Stimulated activated naive B cell treated with anti-CD40 and anti-IgM and Interleukin-4, amounts not matched to agents 10 μg/mL and 1 μg/mL and 100 μg/mL, for 72 hours (primary cell): ENCODE data around the gene BBLN.
A peak's percentile ranks its signal among the peaks of the same experiment; 100 is the strongest.
"Not testable (repeated sequence)": the region's sequence is repeated elsewhere in the genome, so short reads cannot be mapped to it uniquely, and the experiment has no call there.

Source experiments
- ATAC-seq, 2 donors: fragments of 150-1000 bp; cut with Tn5 transposase; replicated peaks; 2 replicates each; pipeline ENCODE4 v1.10.0; 2021; ENCODE audit warnings: moderate library complexity in 1 of 2
- DNase-seq: peaks from one replicate; pipeline ENCODE4 v3.0.0; 2021
- H3K27ac Mint-ChIP-seq: one replicate; pipeline ENCODE4 v1.8.0; 2022; ENCODE audit warnings: mild to moderate bottlenecking, mixed read lengths
- H3K27me3 Mint-ChIP-seq, 2 donors: one replicate each; pipeline ENCODE4 v1.8.0; 2022; ENCODE audit warnings: mixed read lengths in 2 of 2
- H3K36me3 Mint-ChIP-seq, 2 donors: one replicate each; pipeline ENCODE4 v1.8.0; 2022; ENCODE audit warnings: mixed read lengths in 2 of 2, mild to moderate bottlenecking in 1 of 2
- H3K4me1 Mint-ChIP-seq, 2 donors: one replicate each; pipeline ENCODE4 v1.8.0; 2022; ENCODE audit warnings: mixed read lengths in 2 of 2, mild to moderate bottlenecking in 1 of 2
- H3K4me3 Mint-ChIP-seq, 2 donors: one replicate each; pipeline ENCODE4 v1.8.0; 2022; ENCODE audit warnings: mild to moderate bottlenecking in 2 of 2, mixed read lengths in 2 of 2, moderate library complexity in 1 of 2
- H3K9me3 Mint-ChIP-seq, 2 donors: one replicate each; pipeline ENCODE4 v1.8.0; 2022; ENCODE audit warnings: mixed read lengths in 2 of 2, mild to moderate bottlenecking in 1 of 2

Gene BBLN, protein sequence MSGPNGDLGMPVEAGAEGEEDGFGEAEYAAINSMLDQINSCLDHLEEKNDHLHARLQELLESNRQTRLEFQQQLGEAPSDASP

DNA sequence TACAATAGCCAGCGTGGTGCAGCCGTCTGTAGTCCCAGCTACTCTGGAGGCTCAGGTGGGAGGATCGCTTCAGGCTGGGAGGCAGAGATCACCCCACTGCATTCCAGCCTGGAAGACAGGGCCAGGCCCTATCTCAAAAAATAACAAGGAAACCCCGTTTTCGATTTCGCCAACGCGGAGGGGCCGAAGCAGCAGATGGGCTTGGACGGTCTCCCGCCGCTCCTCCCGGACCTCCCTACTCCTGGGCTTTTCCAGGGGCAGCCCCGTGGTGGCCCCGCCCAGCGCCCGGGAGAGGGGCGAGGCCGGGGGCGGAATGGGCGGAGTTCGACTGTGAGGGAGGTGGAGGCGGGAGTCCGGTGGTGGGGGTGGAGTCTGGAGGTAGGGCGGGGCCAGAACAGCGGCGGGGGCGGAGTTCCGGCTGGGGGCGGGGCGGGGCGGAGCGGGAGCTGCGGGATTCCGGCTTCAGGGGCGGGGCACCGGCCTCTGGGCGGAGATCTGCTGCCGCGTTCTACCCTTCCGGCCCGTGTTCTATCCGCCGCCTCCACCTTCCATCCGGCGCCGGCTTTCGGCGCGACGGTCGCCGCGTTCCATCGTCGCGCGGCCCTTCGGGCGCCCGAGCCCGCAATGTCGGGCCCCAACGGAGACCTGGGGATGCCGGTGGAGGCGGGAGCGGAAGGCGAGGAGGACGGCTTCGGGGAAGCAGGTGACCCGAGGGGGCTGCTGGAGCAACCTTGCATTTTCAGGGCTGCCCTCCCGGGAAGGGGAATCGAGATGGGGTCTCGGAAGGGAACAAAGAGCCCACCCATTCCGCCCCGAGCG is at the start of gene BBLN:
TSS of gene BBLN (plus strand) at position 482 of the 819 bp plus-strand sequence. CDS start at position 625, 143 bp downstream.
- DNase-seq (peak; percentile 87), ATAC-seq (peak; percentile 88 to 90)
- Mint-ChIP-seq H3K27me3 (no peaks in the 10 kb centered on the region), H3K36me3 (peaks cover 16 to 18% of the 10 kb centered on the region in 2 donors), H3K9me3 (no peaks in the 10 kb centered on the region), H3K4me3 (peak within 1 kb of the TSS; percentile 86 to 92), H3K4me1 (peaks cover 9 to 28% of the 10 kb centered on the region in 2 donors), H3K27ac (peak within 1 kb of the TSS; percentile 92)

DNA sequence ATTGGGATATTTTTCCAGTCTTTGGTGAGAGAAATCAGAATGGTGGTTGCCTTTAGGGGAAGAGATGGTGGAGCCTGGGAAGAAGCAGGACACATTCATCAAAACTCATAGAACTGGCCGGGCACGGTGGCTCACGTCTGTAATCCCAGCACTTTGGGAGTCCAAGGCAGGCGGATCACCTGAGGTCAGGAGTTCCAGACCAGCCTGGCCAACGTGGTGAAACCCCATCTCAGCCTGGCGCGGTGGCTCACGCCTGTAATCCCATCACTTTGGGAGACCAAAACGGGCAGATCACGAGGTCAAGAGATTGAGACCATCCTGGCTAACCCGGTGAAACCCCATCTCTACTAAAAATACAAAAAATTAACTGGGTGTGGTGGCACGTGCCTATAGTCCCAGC is 48.3 kb upstream of the BBLN start:
- H3K9me3 Mint-ChIP-seq, H3K27me3 Mint-ChIP-seq, ATAC-seq, DNase-seq, H3K4me3 Mint-ChIP-seq: not testable (repeated sequence)
- peak overlapping the region; percentile 65 for H3K27ac Mint-ChIP-seq
- H3K4me1 Mint-ChIP-seq: peaks cover 32 to 40% of the 10 kb centered on the region in 2 donors
- H3K36me3 Mint-ChIP-seq: peaks cover 41 to 65% of the 10 kb centered on the region in 2 donors

DNA sequence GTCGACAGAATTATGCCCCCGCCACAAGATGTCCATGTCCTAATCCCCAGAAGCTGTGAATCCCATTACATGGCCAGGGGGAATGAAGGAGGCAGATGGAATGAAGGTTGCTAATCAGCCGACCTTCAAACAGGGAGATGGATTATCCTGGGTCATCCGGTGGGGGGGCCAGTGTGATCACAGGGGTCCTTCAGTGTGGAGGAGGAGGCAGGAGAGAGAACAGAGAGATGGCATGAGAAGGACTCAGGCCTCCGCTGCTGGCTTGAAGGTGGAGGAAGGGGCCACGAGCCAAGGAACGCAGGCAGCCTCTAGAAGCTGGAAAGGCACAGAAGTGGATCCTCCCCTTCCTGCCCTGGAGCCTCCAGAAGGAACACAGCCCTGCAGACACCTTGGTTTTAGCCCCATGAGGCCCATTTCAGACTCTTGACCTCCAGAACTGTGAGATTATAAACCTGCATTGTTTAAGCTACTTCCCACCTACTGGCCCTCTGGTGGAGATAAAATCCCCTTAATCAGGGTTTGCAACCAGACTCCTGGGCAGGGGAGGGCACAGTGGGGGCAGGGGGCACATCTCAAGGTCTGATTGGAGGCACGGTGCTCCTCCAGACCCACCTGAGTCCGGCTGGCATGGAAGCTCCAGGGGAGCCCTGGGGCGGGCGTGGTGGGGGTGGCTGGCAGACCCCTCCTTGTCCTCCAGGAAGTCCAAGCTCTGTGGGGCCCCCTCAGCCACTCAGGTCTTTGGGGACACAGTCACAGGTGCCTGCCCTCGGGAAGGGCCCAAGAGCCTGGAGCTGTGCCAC is 46.3 kb upstream of the BBLN start:
- peaks cover 34 to 56% of the 10 kb centered on the region in 2 donors for H3K36me3 Mint-ChIP-seq
- H3K4me3 Mint-ChIP-seq: no peak overlapping the region
- peak overlapping the region; percentile 78 for H3K27ac Mint-ChIP-seq
- no peak for DNase-seq
- peaks cover 42 to 55% of the 10 kb centered on the region in 2 donors for H3K4me1 Mint-ChIP-seq
- ATAC-seq: no peak
- H3K27me3 Mint-ChIP-seq: no peaks in the 10 kb centered on the region
- H3K9me3 Mint-ChIP-seq: no peaks in the 10 kb centered on the region

DNA sequence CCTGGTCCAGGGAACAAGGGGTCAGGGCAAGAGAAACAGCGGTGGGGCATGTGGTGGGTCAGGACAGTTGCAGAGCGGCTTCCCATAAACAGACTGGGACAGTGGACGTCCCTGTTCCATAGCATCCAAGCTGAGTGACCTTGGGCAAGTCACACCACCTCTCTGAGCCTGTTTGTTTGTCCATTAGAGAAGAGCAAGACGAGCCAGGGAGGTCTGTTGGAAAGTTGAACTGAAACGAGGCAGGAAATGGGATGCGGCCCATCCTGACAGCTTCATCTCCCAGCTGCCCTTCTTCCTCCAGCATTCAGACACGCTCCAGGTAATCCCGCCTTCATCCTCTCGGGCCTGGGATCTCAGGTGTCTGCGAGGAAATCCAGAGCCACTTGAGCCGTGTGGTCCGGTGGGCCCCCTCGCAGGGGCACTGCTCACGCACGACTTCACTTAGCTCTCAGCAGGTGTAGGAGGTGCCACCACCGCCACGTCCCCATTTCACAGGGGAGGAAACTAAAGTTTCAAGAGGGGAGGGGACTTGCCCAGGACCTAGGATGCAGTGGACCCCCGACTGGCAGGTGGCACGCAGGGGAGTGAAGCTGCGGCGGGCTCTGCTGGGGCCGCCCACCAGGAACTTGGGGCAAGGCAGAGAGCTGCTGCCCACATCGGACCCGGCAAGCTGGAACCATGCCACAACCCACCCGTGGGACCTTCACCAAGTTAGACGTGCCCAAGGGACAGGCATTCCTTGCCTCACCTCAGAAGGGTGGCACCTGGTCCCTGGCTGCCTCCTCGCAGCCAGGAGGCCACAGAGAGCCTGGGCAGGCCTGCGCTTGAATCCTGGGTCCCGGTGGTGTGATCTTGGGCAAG is 45.5 kb upstream of the BBLN start:
- Mint-ChIP-seq H3K36me3 (peaks cover 32 to 54% of the 10 kb centered on the region in 2 donors), H3K4me3 (peak overlapping the region; percentile 14 to 21), H3K9me3 (no peaks in the 10 kb centered on the region), H3K27ac (peak overlapping the region; percentile 98), H3K4me1 (peaks cover 41 to 53% of the 10 kb centered on the region in 2 donors), H3K27me3 (no peaks in the 10 kb centered on the region)
- ATAC-seq (no peak), DNase-seq (no peak)

DNA sequence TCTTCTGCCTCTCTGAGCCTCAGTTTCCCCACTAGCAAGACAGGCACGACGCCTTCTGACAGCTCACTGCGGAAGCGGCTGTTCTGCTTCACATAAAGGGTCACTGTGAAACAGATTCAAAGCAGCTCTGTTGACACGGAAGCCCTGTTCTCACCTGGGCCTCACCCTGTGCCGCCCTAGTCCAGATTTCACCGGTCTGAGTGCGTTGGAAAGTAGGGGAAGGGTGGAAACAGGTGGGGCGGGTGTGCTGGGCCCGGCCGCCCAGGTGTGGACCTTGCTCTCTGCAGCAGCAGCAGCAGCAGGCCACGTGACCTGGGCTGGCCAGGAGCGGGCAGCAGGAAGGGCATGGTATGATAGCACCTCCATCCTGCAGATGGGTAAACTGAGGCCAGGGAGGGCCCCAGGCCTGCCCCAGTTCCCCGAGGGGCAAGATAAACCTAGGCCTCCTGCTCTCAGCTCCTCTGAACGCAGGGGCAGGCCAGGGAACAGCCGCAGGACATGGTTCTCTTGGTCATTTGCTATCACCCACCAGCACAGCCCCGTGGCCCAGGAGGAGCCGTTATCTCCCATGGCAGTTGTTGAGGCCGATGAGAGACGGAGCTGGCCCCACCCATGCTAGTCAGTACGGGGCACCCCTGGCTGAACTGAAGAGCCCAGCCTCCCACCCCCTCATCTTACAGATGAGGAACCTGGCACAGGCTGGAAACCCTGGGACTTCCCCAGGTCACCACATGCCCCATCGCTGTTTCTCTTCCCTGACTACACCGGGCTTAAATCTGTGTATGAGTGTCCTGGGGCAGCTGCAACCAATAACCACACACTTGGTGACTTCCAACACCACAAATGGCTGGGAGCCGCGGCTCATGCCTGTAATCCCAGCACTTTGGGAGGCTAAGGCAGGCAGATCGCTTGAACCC is 44.6 kb upstream of the BBLN start:
- Mint-ChIP-seq H3K36me3 (peaks cover 31 to 51% of the 10 kb centered on the region in 2 donors), H3K9me3 (no peaks in the 10 kb centered on the region), H3K4me1 (peaks cover 38 to 49% of the 10 kb centered on the region in 2 donors), H3K27ac (peak overlapping the region; percentile 98), H3K27me3 (no peaks in the 10 kb centered on the region), H3K4me3 (peak overlapping the region; percentile 58 to 59)
- ATAC-seq (peak; percentile 94 to 96), DNase-seq (peak; percentile 89)

DNA sequence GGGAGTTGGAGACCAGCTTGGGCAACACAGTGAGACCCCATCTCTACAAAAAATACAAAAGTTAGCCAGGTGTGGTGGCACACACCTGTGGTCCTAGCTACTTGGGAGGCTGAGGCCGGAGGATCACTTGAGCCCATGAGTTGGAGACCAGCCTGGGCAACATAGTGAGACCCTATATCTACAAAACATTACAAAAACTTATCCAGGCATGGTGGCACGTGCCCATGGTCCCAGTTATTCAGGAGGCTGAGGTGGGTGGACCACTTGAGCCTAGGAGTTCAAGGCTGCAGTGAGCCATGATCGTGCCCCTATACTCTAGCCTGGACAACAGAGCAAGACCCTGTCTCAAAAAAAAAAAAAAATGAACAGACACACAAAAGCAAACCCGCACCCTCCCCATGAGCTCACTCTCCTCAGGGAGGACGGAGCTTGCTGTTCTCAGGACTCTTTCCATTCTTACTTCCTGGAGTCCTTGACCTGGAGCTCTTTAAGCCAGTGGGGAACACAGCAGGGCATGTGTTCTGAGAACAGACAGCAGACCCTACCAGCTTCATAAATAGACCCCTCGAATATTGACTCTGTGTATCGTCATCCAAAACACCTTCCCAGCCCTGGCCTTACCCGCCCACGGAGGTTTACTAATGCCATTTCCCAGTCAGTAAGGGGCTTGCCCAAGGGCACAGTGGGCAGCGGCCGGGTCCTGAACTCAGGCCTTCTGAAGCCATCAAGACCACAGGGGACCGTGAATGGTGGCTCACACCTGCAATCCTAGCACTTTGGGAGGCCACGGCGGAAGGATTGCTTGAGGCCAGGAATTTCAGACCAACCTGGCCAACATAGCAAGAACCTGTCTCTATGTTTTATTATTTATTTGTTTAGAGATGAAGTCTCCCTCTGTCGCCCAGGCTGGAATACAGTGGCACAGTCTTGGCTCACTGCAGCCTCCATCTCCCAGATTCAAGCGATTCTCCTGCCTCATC is 43.7 kb upstream of the BBLN start:
- peak overlapping the region; percentile 98 for H3K27ac Mint-ChIP-seq
- no peaks in the 10 kb centered on the region for H3K9me3 Mint-ChIP-seq
- no peak for DNase-seq
- H3K36me3 Mint-ChIP-seq: peaks cover 33 to 47% of the 10 kb centered on the region in 2 donors
- no peak for ATAC-seq
- H3K4me1 Mint-ChIP-seq: peaks cover 36 to 49% of the 10 kb centered on the region in 2 donors
- H3K27me3 Mint-ChIP-seq: no peaks in the 10 kb centered on the region
- peak overlapping the region; percentile 58 to 59 for H3K4me3 Mint-ChIP-seq

DNA sequence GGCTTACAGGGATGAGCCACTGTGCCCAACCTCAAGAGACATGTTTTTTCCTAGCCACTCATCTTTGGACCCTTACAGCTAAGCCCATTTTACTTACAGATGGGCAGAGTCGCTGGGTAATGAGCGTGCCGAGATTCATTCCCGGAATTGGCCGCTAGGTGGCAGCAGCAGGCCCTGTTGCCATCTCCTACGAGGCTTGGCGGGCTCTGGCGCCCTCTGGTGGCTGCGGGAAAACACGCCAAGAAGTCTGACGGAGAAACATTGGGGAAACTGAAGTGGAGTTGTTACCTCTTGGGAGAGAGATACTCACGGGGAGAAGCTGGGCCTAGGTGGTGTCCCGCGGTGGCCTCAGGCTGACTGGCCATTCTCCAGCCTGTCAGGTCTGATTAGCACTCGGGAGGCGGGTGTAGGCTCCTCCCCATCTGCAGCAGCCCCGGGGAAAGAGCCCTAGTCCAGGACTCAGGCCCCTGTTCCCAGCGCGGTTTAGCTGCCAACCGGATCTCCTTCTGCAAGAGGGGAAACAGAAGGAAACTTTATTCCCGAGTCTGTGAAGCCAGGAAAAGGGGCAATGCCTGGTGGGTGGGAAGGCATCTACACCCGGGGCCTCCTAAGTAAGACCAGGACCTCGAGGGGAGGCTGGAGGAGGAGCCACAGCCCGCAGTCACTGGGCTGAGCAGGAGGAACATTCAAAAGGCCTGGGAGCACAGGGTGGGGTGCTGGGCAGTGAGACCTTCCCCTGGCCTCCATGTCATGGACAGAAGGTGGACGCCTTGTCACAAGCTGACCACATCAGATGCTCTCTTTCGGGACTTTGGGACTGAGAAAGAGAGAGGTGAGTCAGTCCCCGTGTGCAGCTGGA is 42.2 kb upstream of the BBLN start:
- peaks cover 37 to 49% of the 10 kb centered on the region in 2 donors for H3K4me1 Mint-ChIP-seq
- H3K27me3 Mint-ChIP-seq: no peaks in the 10 kb centered on the region
- peak; percentile 41 to 49 for ATAC-seq
- H3K27ac Mint-ChIP-seq: peak overlapping the region; percentile 56
- peak; percentile 86 for DNase-seq
- H3K9me3 Mint-ChIP-seq: no peaks in the 10 kb centered on the region
- H3K4me3 Mint-ChIP-seq: peak overlapping the region in 1 of 2 donors; percentile 47
- peaks cover 34 to 51% of the 10 kb centered on the region in 2 donors for H3K36me3 Mint-ChIP-seq

DNA sequence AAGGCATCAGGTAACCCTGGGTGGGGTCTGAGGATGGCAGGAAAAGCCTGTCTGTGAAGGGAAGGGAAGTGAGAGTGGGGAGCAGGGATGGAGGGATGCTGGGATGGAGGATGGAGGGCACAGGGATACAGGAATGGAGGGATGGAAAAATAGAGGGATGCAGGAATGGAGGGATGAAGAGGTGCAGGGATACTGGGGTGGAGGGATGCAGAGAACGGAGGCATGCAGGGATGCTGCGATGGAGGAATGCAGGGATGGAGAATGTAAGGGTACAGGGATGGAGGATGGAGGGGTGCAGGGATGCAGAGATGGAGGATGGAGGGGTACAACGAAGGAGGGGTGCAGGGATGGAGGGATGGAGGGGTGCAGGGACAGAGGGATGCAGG is 41.6 kb upstream of the BBLN start:
- Mint-ChIP-seq H3K4me3 (peak overlapping the region in 1 of 2 donors; percentile 21), H3K27me3 (no peaks in the 10 kb centered on the region), H3K36me3 (peaks cover 31 to 48% of the 10 kb centered on the region in 2 donors), H3K4me1 (peaks cover 37 to 47% of the 10 kb centered on the region in 2 donors), H3K27ac (no peak overlapping the region), H3K9me3 (no peaks in the 10 kb centered on the region)
- DNase-seq (no peak), ATAC-seq (no peak)

DNA sequence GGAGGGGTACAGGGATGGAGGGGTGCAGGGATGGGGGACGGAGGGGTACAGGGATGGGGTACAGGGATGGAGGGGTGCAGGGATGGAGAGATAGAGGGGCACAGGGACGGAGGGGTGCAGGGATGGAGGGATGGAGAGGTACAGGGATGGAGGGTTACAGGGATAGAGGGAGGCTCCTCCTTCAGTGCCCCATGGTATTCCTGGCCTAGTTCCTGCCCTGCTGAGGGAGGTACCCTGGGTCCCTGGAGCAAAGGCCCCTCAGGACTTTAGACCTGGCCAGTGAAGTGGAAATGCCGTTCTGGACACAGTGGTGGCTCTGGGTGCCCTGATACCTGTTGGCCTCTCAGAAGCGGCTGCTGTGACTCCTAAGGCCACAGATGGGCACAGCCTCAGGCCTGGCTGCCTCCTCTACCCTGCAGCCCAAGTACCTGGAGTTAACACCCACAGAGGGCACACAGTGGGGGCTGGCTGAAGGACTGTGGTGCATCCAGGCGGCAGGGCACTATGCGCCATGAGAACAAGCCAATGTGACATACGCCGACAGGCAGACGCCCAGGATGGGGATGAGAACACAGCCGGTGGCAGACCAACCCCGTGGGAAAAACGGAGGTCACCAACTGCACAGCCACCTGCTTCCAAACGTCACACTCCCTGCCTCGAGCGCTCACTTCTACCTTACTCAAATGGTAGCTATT is 40.9 kb upstream of the BBLN start:
- peaks cover 39 to 45% of the 10 kb centered on the region in 2 donors for H3K4me1 Mint-ChIP-seq
- DNase-seq (no peak), ATAC-seq (no peak)
- peak overlapping the region; percentile 37 for H3K27ac Mint-ChIP-seq
- no peaks in the 10 kb centered on the region for H3K9me3 Mint-ChIP-seq
- no peaks in the 10 kb centered on the region for H3K27me3 Mint-ChIP-seq
- peaks cover 30 to 49% of the 10 kb centered on the region in 2 donors for H3K36me3 Mint-ChIP-seq
- no peak overlapping the region for H3K4me3 Mint-ChIP-seq

DNA sequence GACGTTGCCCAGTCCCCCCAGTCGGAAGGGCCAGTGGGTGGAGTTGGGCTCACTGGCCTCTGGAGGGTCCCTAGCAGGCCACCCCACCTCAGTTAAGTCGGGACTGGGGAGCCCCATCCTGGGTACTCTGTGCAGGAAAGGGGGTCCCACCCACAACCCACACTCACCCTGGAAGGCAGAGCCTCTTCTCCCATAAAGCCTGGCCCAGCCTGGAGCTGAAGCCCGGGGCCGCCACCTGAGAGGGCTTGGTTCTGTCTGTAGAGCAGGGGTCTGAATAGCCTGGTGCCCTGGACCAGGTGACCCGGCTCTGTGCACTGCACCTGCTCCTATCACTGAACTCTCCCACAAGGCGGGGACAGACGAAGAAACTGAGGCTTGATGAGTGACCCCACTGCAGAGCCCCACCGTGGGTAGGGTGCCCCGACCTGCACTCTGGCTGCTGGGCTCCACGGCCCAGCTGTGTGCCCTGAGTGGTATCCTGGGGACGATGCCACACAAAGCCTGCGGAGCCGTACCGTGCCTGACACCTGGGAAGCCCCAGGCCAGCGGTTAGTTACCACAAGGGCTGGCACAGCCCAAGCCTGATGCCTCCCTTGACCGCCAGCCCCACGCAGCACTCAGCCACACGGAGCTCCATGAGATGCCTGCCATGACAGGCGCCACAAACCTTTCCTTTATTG is 39.9 kb upstream of the BBLN start:
- H3K4me1 Mint-ChIP-seq: peaks cover 33 to 44% of the 10 kb centered on the region in 2 donors
- ATAC-seq (no peak), DNase-seq (no peak)
- H3K36me3 Mint-ChIP-seq: peaks cover 27 to 53% of the 10 kb centered on the region in 2 donors
- no peak overlapping the region for H3K4me3 Mint-ChIP-seq
- H3K9me3 Mint-ChIP-seq: no peaks in the 10 kb centered on the region
- H3K27me3 Mint-ChIP-seq: no peaks in the 10 kb centered on the region
- H3K27ac Mint-ChIP-seq: no peak overlapping the region
